Transverse colon (tissue), 4 donors: ENCODE results near the gene TUBB3. TPM values are rescaled to one million over a fixed set of nuclear protein-coding genes. Genes with fewer than 3 reads are reported as not detected.
"Not testable (repeated sequence)": the region's sequence is repeated elsewhere in the genome, so short reads cannot be mapped to it uniquely, and the experiment has no call there.

Experiments used
- DNase-seq: peaks from one replicate; pipeline ENCODE4 v3.0.0-alpha.2; 2019
- H3K27ac ChIP-seq, 4 donors: fragments of 200-600 bp; sonication (generic); 2 replicates each; pipeline ENCODE4 v1.5.1; 2016 to 2018; ENCODE audit warnings: inconsistent platforms in 4 of 4
- H3K27me3 ChIP-seq: fragments of 200-600 bp; sonication (generic); 2 replicates; pipeline ENCODE4 v1.5.1; 2017; ENCODE audit warnings: inconsistent platforms
- H3K36me3 ChIP-seq, 4 donors: fragments of 200-600 bp; sonication (generic); 2 replicates each; pipeline ENCODE4 v1.5.1; 2017 to 2019; ENCODE audit warnings: inconsistent platforms in 4 of 4
- H3K4me1 ChIP-seq, 4 donors: fragments of 200-600 bp; sonication (generic); 2 replicates each; pipeline ENCODE4 v1.5.1; 2017 to 2020; ENCODE audit warnings: inconsistent platforms in 4 of 4
- H3K4me3 ChIP-seq, 4 donors: fragments of 200-600 bp; sonication (generic); 1 replicate in 1 of 4; 2 replicates in 3 of 4; pipeline versions ENCODE4 v1.5.1 to v1.6.1; 2017 to 2019; ENCODE audit warnings: inconsistent platforms in 4 of 4
- H3K9me3 ChIP-seq, 2 donors: fragments of 200-600 bp; sonication (generic); 2 replicates each; pipeline ENCODE4 v1.5.1; 2017 to 2019; ENCODE audit warnings: inconsistent platforms in 2 of 2
- CTCF ChIP-seq, 5 experiments: fragments of 200-600 bp in 3 of 5; fragments of 450-650 bp in 2 of 5; sonication (generic) in 3 of 5; IDR thresholded peaks; 1 replicate in 2 of 5; 2 replicates in 3 of 5; pipeline ENCODE4 v1.5.1; 2016 to 2017; ENCODE audit warnings: antibody characterized with exemption in 5 of 5, inconsistent platforms in 3 of 5, mild to moderate bottlenecking in 2 of 5, moderate library complexity in 1 of 5
- EP300 ChIP-seq: sonication (generic); formaldehyde crosslinking; IDR thresholded peaks from one replicate; pipeline ENCODE4 v1.6.1; 2017; ENCODE audit warnings: antibody characterized with exemption, low read depth
- POLR2A ChIP-seq: fragments of 450-650 bp; IDR thresholded peaks from one replicate; pipeline ENCODE4 v1.6.1; 2016; ENCODE audit warnings: antibody characterized with exemption, mild to moderate bottlenecking, moderate library complexity
- POLR2AphosphoS5 ChIP-seq, 3 donors: sonication (generic); formaldehyde crosslinking; IDR thresholded peaks; one replicate each; pipeline ENCODE4 v1.6.1; 2016; ENCODE audit warnings: antibody characterized with exemption in 3 of 3
- WGBS, 2 donors: methylation state at CpG; one replicate each; pipeline ENCODE4 v1.1.5; 2018; ENCODE audit warnings: low coverage in 1 of 2; 5-methylcytosine and 5-hydroxymethylcytosine counted together
- in situ Hi-C, 4 donors: fragments of 200-750 bp; cut with MboI; loops; one replicate each; pipeline versions ENCODE4 v1.15.0 to v1.15.1; 2017; ENCODE audit warnings: low sequenced_read_pairs in 3 of 4, low pct_ligation_motif_present in 1 of 4, low pct_unique_long_range_greater_than_20kb in 1 of 4
- intact Hi-C: fragments of 100-400 bp; cut with DNase I; formaldehyde crosslinking; loops from one replicate; pipeline ENCODE4 v1.15.1; 2023; ENCODE audit warnings: low total_unique reads
- total RNA-seq, 4 donors: library from RNA; depleted of rRNA; stranded (reverse); fragments of >200 nt; gene quantifications; one replicate each; pipeline ENCODE4 v1.1.0, GENCODE V29; 2016

TUBB3 gene
- total RNA-seq, 4 donors from 2014 or later = 2.4 to 12.7 (median 4.6) TPM

DNA sequence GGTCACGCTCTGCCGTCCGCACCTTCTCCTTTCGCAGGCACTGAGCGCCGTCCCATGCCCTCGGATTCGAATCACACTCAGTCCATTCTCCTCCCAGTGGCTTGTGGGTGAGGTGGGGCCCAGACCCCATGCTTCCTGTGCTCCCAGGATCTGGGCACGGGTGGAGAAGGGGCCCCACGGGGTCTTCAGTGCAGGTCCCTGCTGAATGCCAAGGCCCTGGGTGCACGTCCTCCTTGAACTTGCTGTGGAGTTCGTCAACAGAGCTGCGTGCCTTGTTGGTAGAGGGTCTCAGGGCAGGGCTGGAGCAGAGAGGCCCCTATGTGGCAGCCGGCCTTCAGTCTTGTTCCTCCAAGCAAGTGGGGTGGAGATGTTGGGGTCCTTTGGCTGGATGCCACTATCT is 11.8 kb upstream of the TUBB3 start:
- no peak overlapping the region for H3K27ac ChIP-seq
- peak in 1 of 3 donors; percentile 35 for TF ChIP-seq POLR2AphosphoS5 (IDR thresholded peaks at IDR 0.05)
- no peak for TF ChIP-seq EP300
- peaks cover 0 to 19% (median 4%) of the 10 kb centered on the region in 4 donors for H3K36me3 ChIP-seq
- intact Hi-C loops = no loop called here
- H3K27me3 ChIP-seq = no peaks in the 10 kb centered on the region
- H3K4me3 ChIP-seq = no peak overlapping the region
- no peak for DNase-seq
- WGBS, 2 donors = 94 to 100% methylated on average over 3 to 13 of the region's 14 CpGs
- in situ Hi-C loops = no loop called here
- H3K4me1 ChIP-seq = peaks cover 0 to 5% (median 2%) of the 10 kb centered on the region in 4 donors
- H3K9me3 ChIP-seq = no peaks in the 10 kb centered on the region

GRCh38 chr16:89912143-89912542 is 11.0 kb upstream of the TUBB3 start:
- H3K4me1 ChIP-seq = peaks cover 0 to 6% (median 2%) of the 10 kb centered on the region in 4 donors
- H3K36me3 ChIP-seq = peaks cover 0 to 12% (median under 1%) of the 10 kb centered on the region in 4 donors
- WGBS, 2 donors = 90% methylated on average over 2 to 13 of the region's 13 CpGs
- no peak for DNase-seq
- no peak overlapping the region for H3K27ac ChIP-seq
- TF ChIP-seq CTCF (IDR thresholded peaks at IDR 0.05) = no peak
- TF ChIP-seq POLR2AphosphoS5 (IDR thresholded peaks at IDR 0.05) = peak in 1 of 3 donors; percentile 34
- no peaks in the 10 kb centered on the region for H3K9me3 ChIP-seq
- intact Hi-C loops (no loop called here), in situ Hi-C loops (no loop called here)
- no peak overlapping the region for H3K4me3 ChIP-seq
- no peaks in the 10 kb centered on the region for H3K27me3 ChIP-seq

GRCh38 chr16:89912627-89913026 is 10.5 kb upstream of the TUBB3 start:
- no peaks in the 10 kb centered on the region for H3K27me3 ChIP-seq
- WGBS, 2 donors = 77% methylated on average over 10 of the region's 14 CpGs; no CpG with 5 or more reads in 1 of the 2 donors
- no peak overlapping the region for H3K4me3 ChIP-seq
- DNase-seq = no peak
- intact Hi-C loops (no loop called here), in situ Hi-C loops (no loop called here)
- peaks cover 0 to 12% (median 0%) of the 10 kb centered on the region in 4 donors for H3K36me3 ChIP-seq
- TF ChIP-seq CTCF (IDR thresholded peaks at IDR 0.05) (no peak), POLR2A (no peak)
- H3K27ac ChIP-seq = no peak overlapping the region
- peaks cover 2 to 11% (median 7%) of the 10 kb centered on the region in 4 donors for H3K4me1 ChIP-seq
- H3K9me3 ChIP-seq = no peaks in the 10 kb centered on the region

- Histone ChIP-seq H3K36me3 (peaks cover 0 to 5% (median 0%) of the 10 kb centered on the region in 4 donors), H3K9me3 (no peaks in the 10 kb centered on the region), H3K27me3 (peaks cover 8% of the 10 kb centered on the region), H3K4me3 (no peak overlapping the region), H3K27ac (no peak overlapping the region), H3K4me1 (peaks cover 13 to 22% (median 18%) of the 10 kb centered on the region in 4 donors)
- WGBS, 2 donors = 74% methylated on average over 24 of the region's 30 CpGs; no CpG with 5 or more reads in 1 of the 2 donors
- DNase-seq = no peak
- intact Hi-C loops (no loop called here), in situ Hi-C loops (no loop called here)
- TF ChIP-seq CTCF (IDR thresholded peaks at IDR 0.05) (no peak), POLR2AphosphoS5 (IDR thresholded peaks at IDR 0.05) (peak in 1 of 3 donors; percentile 20)
Measured at GRCh38 chr16:89913408-89914387, 9.4 kb upstream of the TUBB3 start.

DNA sequence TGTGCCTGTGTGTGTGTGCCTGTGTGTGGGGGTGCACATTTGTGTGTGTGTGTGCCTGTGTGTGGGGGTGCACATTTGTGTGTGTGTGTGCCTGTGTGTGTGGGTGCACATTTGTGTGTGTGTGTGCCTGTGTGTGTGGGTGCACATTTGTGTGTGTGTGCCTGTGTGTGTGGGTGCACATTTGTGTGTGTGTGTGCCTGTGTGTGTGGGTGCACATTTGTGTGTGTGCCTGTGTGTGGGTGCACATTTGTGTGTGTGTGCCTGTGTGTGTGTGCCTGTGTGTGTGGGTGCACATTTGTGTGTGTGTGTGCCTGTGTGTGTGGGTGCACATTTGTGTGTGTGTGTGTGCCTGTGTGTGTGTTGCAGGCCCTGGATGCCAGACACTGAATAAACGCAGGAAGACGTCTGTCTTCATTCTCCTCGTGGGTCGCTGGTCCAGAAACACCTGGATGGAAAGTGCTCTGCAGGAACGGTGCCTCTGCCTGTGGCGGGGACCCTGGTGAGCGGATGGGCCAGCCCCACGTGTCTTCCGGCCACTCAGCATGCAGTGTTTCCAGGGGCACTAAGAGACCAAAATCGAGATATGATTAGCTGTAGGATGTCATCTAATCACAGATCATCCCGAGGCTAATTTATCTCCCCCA is 8.4 kb upstream of the TUBB3 start:
- in situ Hi-C loops, H3K27ac ChIP-seq, intact Hi-C loops, H3K9me3 ChIP-seq, H3K4me3 ChIP-seq, DNase-seq, H3K36me3 ChIP-seq: not testable (repeated sequence)
- Histone ChIP-seq H3K4me1 (peaks cover 14 to 26% (median 20%) of the 10 kb centered on the region in 4 donors), H3K27me3 (peaks cover 18% of the 10 kb centered on the region)
- 69% methylated on average over 11 of the region's 11 CpGs; no CpG with 5 or more reads in 1 of the 2 donors for WGBS, 2 donors
